Measurements from ENCODE around the gene MACROD2.

The MACROD2 gene

GRCh38 chr20:15288106-15288505 lies 1292.8 kb downstream of the MACROD2 start:
- no peak for DNase-seq (ENCODE audit: low read depth)

DNA sequence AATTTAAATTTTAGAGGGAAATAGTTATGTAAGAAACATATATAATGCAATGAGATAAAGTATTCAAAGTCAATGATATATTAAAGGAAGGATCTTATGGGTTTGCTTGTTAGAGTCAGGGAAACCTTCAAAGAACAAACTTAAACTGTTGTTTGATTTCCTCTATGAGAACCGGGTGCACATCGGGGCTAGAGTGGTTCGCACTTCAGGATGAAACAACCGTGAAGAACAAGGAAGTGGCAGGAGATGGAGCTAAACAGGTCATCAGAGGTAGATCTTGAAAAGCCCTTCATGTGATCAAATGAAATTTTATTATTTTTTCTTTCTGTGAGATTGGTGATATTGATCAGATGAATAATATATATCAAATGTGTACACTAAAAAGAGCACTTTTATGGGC lies 1294.0 kb downstream of the MACROD2 start:
- no peak for DNase-seq (ENCODE audit: low read depth)

GRCh38 chr20:15292405-15292804 lies 1297.1 kb downstream of the MACROD2 start:
- no peak for DNase-seq (ENCODE audit: low read depth)

GRCh38 chr20:15296422-15296821 lies 1301.1 kb downstream of the MACROD2 start:
- no peak for DNase-seq (ENCODE audit: low read depth)

DNA sequence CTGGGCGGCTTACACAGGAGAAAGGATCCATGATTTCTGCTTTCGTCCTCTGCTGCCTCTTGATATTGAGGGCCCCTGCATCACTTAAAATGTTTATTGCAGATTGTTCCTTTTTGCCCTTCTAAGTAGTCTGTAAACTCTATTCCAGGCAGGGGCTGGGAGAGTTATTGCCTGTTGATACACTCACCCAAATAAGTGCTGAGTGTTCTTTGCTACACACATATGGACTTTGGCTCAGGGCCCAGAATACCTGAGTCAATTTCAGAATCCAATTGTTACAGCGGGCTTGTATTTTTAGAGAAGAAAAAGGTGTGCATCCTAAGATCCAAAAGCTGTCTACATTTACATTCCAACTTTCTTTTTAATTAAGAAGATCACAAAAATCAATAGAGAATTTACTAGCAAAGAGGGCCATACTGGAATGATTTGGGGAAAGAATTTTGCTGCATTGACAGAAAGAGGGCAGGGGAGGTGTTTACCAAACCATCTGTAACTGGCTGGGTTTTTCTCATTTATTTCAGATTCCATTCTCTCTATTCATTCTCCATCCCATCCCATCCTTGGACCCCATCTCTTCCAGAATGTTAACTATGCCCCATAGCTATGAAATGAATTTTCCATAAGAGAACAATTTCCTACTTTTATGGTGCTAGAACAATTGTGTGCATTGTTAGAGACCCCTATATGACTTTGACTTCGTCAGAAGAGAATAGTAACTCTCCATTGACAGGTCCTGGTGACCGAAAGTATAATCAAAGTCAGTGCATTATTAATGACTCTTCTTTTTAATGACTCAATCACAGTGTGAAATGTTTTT lies 1302.0 kb downstream of the MACROD2 start:
- no peak for DNase-seq (ENCODE audit: low read depth)

GRCh38 chr20:15302075-15302474 lies 1306.8 kb downstream of the MACROD2 start:
- DNase-seq (ENCODE audit: low read depth): no peak

DNA sequence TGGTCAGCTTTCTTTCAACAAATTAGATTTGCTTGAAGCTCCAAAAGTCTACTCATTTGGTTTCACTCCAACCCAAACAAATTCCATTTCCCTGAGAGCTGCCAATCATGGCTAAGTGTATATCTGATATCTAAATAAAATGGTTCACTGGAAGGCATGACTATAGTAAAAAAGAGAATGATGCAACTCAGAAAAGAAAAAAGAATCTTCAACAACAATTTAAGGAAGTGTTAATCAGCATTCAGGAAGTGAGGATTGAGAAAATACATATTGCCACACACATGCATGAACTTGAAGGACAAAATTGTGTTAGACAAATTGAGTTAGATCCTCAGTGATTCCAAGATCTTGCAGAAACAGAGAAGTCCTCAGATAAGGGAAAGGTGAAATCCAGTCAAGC lies 1315.0 kb downstream of the MACROD2 start:
- no peak for DNase-seq (ENCODE audit: low read depth)

GRCh38 chr20:15316556-15316955 lies 1321.2 kb downstream of the MACROD2 start:
- no peak for DNase-seq (ENCODE audit: low read depth)

DNA sequence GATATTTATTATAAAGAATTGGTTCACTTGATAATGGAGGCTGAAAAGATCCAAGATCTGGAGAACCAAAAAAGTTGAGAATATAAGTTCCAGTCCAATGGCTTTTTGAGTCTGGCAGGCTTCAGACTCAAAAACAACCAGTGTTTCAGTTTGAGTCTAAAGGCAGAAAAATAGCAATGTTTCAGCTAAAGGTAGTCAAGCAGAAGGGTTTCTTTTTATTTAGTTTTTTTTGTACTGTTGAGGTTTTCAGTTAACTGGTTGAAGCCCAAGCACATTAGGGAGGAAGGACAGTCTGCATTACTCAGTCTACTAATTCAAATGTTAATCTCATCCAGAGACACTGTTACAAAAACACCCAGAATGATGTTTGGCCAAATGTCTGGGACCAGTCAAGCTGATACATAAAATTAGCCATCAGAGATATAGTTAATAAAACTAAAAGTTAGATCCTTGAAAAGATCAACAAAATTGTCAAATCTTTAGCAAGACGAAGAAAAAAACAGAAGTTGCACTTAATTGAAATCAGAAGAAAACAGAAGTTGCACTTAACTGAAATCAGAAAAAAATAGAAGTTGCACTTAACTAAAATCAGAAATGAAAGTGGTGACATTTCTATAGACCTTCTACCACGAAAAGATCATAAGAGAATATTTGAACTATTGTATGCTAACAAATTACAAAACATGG lies 1322.4 kb downstream of the MACROD2 start:
- DNase-seq (ENCODE audit: low read depth): no peak

GRCh38 chr20:15318682-15319081 lies 1323.4 kb downstream of the MACROD2 start:
- no peak for DNase-seq (ENCODE audit: low read depth)

- no peak for DNase-seq (ENCODE audit: low read depth)
Observed at GRCh38 chr20:15319439-15319838, 1324.1 kb downstream of the MACROD2 start.

- no peak for DNase-seq (ENCODE audit: low read depth)
Observed at GRCh38 chr20:15320941-15321340, 1325.6 kb downstream of the MACROD2 start.

DNA sequence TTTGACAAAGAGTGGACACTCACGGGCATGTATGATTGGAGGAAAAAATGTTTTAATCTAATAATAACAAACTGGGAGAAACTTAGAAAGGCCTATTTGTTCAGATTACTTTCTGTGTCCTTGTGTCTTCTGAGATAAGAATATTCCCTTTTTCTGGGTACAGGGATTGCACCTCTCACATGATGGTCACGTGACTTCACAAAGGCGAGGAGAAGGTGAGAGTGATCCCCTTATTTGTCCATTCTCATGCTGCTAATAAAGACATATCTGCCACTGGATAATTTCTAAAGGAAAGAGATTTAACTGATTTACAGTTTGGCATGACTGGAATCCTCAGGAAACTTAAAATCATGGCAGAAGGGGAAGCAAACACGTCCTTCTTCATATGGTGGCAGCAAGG lies 1331.8 kb downstream of the MACROD2 start:
- DNase-seq (ENCODE audit: low read depth): no peak

DNA sequence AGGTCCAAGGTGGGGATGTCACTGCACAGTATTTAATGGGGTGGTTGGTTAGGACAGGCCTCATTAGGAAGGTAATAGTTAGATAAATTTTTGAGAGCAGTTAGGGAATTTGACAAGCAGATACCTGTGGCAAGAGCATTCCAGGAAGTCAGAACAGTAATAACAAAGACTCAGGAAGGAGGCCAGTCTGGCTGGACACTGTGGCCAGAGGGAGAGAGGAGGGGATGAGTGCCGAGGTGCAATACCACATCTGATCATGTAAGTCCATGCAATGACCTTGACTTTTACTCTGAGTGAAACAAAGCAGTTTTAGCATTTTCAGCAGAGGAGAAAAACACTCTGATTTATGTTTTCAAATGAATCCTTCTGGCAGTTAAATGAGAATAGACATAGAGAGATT lies 1332.8 kb downstream of the MACROD2 start:
- DNase-seq (ENCODE audit: low read depth): no peak

GRCh38 chr20:15332711-15333160 lies 1337.4 kb downstream of the MACROD2 start:
- DNase-seq (ENCODE audit: low read depth): no peak

- no peak for DNase-seq (ENCODE audit: low read depth)
Observed at GRCh38 chr20:15333170-15333569, 1337.9 kb downstream of the MACROD2 start.

GRCh38 chr20:15336011-15336410 lies 1340.7 kb downstream of the MACROD2 start:
- DNase-seq (ENCODE audit: low read depth): no peak

- DNase-seq (ENCODE audit: low read depth): no peak
Observed at GRCh38 chr20:15336536-15336935, 1341.2 kb downstream of the MACROD2 start.

GRCh38 chr20:15339264-15339663 lies 1343.9 kb downstream of the MACROD2 start:
- DNase-seq (ENCODE audit: low read depth): no peak

DNA sequence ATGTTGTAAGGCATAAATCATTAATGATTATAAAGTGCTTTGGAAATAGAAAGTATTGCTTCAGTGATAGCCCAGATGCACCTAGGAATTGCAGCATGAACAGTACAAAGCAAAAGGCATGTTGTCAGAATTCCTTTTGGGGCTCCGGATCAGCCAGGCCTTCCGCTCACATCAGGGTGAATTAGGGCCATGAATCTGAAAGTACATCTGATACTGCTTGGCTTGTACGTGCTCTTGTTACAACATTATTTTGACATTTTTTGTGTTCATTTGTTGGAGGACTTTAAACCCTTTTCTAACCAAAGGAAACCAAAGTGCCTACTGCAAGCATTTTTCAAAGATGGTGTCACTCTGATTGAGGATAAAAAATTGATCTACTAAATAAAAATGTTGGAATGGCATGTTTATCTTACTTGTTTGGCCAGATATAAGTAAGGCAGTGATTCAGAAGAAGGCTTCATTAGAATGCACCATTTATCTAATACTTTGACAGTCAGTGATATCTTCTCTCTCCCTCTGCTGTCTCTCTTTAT lies 1347.7 kb downstream of the MACROD2 start:
- no peak for DNase-seq (ENCODE audit: low read depth)

GRCh38 chr20:15345287-15345686 lies 1350.0 kb downstream of the MACROD2 start:
- DNase-seq (ENCODE audit: low read depth): no peak

- no peak for DNase-seq (ENCODE audit: low read depth)
Observed at GRCh38 chr20:15346657-15347280, 1351.5 kb downstream of the MACROD2 start.

GRCh38 chr20:15359056-15359455 lies 1363.7 kb downstream of the MACROD2 start:
- DNase-seq (ENCODE audit: low read depth): no peak
